GM12873 (cell line): Measurements from ENCODE around the gene P4HTM.

Experiments used
- TF ChIP-seq, protein P1 (sequence below): IDR thresholded peaks from 2 replicates; pipeline ENCODE4 v1.5.1; 2012; ENCODE audit warnings: low read depth, mild to moderate bottlenecking, moderate library complexity, low read length, control low read depth; ENCODE audit not compliant: insufficient read depth; ENCODE audit errors: missing control alignments

Gene P4HTM

DNA sequence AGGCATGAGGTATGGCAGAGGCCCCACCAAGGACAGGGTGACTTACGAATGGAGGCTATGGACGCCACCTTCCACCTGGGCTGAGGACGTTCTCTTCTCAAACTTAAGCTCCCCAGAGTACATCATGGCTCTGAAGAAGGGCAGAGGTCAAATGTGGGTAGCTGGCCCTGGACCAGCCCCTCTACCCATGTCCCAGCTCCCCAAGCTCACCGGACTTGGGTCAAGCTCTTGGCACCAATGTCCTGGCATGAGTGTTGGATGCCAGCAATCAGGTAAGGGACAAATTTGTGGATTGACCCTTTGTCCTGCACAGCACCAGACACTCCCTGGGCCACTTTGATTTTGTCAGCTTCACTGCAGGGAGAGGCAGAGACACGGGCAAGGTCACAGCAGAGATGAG is 34.4 kb downstream of the P4HTM start:
- TF ChIP-seq, protein P1, sequence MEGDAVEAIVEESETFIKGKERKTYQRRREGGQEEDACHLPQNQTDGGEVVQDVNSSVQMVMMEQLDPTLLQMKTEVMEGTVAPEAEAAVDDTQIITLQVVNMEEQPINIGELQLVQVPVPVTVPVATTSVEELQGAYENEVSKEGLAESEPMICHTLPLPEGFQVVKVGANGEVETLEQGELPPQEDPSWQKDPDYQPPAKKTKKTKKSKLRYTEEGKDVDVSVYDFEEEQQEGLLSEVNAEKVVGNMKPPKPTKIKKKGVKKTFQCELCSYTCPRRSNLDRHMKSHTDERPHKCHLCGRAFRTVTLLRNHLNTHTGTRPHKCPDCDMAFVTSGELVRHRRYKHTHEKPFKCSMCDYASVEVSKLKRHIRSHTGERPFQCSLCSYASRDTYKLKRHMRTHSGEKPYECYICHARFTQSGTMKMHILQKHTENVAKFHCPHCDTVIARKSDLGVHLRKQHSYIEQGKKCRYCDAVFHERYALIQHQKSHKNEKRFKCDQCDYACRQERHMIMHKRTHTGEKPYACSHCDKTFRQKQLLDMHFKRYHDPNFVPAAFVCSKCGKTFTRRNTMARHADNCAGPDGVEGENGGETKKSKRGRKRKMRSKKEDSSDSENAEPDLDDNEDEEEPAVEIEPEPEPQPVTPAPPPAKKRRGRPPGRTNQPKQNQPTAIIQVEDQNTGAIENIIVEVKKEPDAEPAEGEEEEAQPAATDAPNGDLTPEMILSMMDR: no peak

DNA sequence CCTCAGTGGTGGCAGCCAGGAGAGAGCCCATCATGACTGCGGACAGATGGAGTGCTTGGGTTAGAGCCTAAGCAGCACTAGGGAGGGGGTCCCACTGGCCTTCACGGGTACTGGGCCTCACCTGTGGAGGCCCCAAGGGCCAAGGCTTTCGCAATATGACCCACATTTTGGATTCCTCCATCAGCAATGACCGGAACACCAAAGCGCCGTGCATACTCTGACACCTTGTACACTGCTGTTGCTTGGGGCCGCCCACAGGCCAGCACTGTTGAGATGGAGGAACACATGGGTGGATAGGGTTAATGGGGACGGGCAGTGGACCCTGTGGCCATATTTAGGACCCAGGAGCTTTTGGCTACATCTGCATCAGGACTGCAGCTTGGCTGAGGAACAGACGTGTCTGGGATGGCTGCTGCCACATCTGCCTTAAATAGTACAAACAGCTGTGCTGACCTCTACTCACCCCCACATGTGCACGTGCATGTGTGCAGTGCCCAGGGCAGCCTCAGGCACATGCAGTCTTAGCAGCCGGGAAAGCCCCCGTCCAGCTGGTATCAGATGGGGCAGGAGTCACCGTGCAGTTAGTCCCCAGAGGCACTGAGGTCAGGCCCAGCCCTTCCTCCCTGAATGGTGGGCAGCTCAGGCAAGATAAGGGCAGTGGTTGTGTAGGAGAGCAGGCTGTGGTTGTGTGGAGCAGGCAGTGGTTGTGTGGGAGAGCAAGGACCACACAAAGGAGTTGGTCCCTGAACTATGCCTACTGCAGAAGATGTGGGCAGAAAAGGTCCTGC is 35.2 kb downstream of the P4HTM start:
- TF ChIP-seq, protein P1: no peak

DNA sequence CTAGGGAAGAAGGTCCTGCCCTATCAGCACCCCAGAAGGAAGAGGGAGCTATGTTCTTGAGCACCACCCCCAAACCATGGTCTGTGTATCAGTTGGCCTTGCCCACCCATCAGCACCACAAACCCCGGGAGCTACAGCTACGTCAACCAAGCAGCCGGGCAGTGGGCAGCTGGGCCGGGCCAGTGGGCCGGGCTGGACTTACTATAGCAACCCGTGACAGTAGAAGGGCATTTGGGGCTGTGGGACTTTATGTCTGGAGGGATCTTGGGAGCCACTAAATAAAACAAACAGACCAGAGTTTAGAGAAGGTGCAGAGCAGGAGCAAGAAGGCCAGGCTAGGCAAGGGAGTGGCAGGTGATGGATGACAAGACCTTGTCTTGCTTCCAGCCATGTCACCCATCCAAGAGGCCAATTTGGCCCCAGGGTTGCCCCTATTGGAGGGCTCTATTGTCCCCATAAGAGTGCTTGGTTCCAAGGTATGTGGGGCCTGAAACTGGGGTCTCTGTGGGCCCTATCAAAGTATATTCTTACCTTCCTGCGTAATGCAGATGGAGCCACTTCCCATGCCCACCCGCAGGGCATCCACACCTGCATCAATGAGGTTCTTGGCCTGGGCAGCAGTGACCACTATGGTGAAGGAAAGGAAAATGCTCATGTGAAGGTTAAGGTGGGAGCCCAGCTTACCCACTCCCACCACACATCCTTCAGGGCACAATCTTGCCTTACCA is 35.9 kb downstream of the P4HTM start:
- TF ChIP-seq, protein P1: no peak

- TF ChIP-seq, protein P1: no peak
These were observed 36.5 kb downstream of the P4HTM start for GRCh38 chr3:49026536-49026935.

- TF ChIP-seq, protein P1: no peak
These were observed 37.6 kb downstream of the P4HTM start for GRCh38 chr3:49027634-49028033.

GRCh38 chr3:49028298-49028672 is 38.2 kb downstream of the P4HTM start:
- TF ChIP-seq, protein P1: no peak
